Duodenal mucosa (tissue), 2 donors: Measurements from ENCODE around the gene PPP1R37.
"Not testable (repeated sequence)": the region's sequence is repeated elsewhere in the genome, so short reads cannot be mapped to it uniquely, and the experiment has no call there.

Source experiments
- H3K27ac ChIP-seq: one replicate; pipeline ENCODE4 v1.7.0; 2013; ENCODE audit warnings: low read depth, low read length
- H3K27me3 ChIP-seq, 2 donors: one replicate each; pipeline ENCODE4 v1.7.0; 2013; ENCODE audit warnings: low read length in 2 of 2, control low read depth in 1 of 2; ENCODE audit not compliant: insufficient read depth in 2 of 2, control insufficient read depth in 1 of 2
- H3K36me3 ChIP-seq, 2 donors: one replicate each; pipeline ENCODE4 v1.7.0; 2013; ENCODE audit warnings: low read length in 2 of 2, control low read depth in 1 of 2; ENCODE audit not compliant: insufficient read depth in 2 of 2, control insufficient read depth in 1 of 2
- H3K4me1 ChIP-seq, 2 donors: one replicate each; pipeline ENCODE4 v1.7.0; 2013; ENCODE audit warnings: low read length in 2 of 2, control low read depth in 1 of 2; ENCODE audit not compliant: insufficient read depth in 2 of 2, control insufficient read depth in 1 of 2
- H3K4me3 ChIP-seq, 2 donors: one replicate each; pipeline ENCODE4 v1.7.0; 2013; ENCODE audit warnings: low read length in 2 of 2, low read depth in 1 of 2
- H3K9ac ChIP-seq, 2 donors: one replicate each; pipeline ENCODE4 v1.7.0; 2013; ENCODE audit warnings: low read length in 2 of 2, low read depth in 1 of 2
- H3K9me3 ChIP-seq, 2 donors: one replicate each; pipeline ENCODE4 v1.7.0; 2013; ENCODE audit warnings: low read length in 2 of 2, control low read depth in 1 of 2; ENCODE audit not compliant: control insufficient read depth in 1 of 2

PPP1R37 gene

DNA sequence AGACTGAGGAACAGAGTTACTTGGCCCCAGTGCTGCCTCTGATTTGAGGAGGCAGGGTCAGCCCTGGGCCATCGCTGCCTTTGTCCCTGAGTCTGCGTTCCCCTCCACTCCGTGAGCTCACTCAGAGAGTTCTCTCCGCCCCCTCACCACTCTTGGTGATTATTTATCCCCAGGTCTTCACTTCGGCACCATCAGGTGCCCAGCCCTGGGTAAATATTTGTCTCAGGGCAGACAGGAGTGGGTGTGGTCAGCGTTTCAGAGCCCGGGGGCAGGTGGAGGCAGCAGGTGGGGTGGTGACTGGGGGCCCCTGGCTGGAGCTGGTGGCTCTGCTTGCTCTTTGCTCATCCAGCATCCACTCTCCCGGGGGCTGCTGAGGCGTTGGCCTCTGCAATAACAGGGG is 20.6 kb downstream of the PPP1R37 start:
- Histone ChIP-seq H3K36me3 (peaks cover 0 to 3% of the 10 kb centered on the region in 2 donors), H3K9me3 (no peaks in the 10 kb centered on the region), H3K27ac (peak overlapping the region; percentile 7), H3K9ac (peak overlapping the region; percentile 18 to 37), H3K27me3 (no peaks in the 10 kb centered on the region), H3K4me1 (peaks cover 46 to 48% of the 10 kb centered on the region in 2 donors), H3K4me3 (peak overlapping the region; percentile 8 to 20)

DNA sequence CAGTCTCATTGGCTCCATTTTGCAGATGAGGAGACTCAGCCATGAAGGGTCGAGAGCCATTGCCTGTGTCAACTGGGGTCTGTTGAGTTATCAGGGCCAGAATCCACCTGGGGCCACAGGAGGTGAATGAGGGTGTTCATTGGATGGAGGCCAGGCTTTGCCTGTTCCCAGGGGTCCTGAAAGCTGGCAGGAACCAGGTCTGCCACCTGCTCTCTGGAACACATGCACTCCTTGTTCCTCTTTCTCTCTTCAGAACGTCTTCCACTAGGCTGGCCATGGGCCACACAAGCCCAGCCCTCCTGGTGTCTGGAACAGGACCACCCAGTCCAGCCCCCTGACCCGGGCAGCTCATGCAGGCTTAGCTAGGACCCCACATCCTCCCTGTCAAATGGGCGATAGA is 21.1 kb downstream of the PPP1R37 start:
- H3K27me3 ChIP-seq, result no peaks in the 10 kb centered on the region
- peak overlapping the region in 1 of 2 donors; percentile 20 for H3K4me3 ChIP-seq
- H3K36me3 ChIP-seq, result peaks cover 0 to 3% of the 10 kb centered on the region in 2 donors
- H3K27ac ChIP-seq, result peak overlapping the region; percentile 7
- H3K4me1 ChIP-seq, result peaks cover 48 to 49% of the 10 kb centered on the region in 2 donors
- H3K9me3 ChIP-seq, result no peaks in the 10 kb centered on the region
- H3K9ac ChIP-seq, result no peak overlapping the region

DNA sequence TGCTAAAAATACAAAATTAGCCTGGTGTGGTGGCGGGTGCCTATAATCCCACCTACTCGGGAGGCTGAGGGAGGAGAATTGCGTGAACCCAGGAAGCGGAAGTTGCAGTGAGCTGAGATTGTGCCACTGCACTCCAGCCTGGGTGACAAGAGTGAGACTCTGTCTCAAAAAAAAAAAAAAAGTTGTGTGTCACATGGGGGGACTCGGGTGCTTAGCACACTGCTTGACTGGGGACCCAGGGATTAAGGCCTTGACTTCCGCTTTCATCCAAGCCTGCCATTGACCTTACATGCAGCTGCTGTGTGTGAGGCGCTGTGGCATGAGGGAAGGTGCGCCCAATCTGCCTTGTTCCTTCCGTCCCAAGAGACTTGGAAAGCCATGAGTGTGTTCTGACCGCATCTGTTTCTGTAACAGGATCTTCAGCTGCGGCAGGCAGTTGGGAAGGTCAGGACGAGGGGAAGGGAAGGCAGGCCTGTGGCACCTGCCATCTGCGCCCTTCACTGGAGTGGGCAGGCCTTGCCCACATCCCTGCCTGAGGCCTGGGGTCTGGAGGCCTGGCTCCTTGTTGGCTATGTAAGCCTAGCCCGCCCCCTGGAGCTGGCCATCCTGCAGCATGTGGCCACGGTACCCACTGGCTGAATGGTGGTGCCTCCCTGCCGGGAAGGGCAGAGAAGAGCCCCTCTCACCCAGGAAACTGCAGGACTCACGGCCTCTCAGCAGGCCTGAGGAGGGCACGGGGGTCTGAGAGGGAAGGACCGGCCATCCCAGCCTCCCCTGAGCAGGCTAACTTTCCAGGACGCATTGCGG is 23.0 kb downstream of the PPP1R37 start:
- Histone ChIP-seq H3K9me3 (no peaks in the 10 kb centered on the region), H3K36me3 (peaks cover 0 to 3% of the 10 kb centered on the region in 2 donors), H3K27me3 (no peaks in the 10 kb centered on the region), H3K4me1 (peaks cover 49 to 52% of the 10 kb centered on the region in 2 donors), H3K4me3 (no peak overlapping the region), H3K27ac (no peak overlapping the region), H3K9ac (no peak overlapping the region)

DNA sequence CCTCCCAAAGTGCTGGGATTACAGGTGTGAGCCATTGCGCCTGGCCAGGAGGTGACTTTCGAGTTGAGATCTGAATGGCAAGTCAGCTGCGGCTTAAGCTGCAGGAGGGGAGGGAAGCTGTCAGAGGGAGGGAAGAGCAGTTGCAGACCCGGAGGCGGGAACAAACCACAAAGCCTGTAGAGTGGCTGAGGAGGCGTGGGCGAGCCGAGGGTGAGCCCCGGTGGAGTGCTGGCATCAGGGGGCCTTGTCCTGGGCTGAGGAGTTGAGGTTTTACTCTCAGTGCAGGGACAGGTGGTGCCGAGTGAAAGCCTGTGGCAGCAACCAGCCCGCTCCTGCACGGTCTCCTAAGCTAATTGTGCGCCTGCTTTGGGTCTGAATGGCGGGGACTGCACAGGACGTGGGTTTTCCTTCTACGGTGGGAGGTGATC is 24.2 kb downstream of the PPP1R37 start:
- H3K4me1 ChIP-seq, result peaks cover 48 to 63% of the 10 kb centered on the region in 2 donors

DNA sequence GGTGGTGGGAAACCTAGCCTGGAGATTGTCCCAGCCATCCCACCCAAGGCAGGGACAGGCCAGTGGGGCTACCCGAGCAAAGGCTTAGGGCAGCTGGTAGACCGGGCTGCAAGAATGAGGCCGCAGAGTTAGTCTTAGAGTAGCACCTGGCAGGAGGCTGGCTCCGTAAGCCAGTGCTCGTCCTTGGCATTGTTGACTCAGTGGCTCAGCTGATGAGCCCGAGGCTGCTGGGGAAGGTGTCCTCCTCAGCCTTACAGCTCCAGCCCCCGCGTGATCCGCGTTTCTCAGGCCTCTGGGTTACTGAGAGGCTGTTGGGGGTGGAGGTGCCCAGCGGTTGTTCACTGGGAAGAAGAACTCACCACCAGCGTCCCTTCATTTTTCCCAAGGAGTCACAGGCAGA is 24.7 kb downstream of the PPP1R37 start:
- Histone ChIP-seq H3K27ac (no peak overlapping the region), H3K9me3 (no peaks in the 10 kb centered on the region), H3K4me1 (peaks cover 47 to 63% of the 10 kb centered on the region in 2 donors), H3K36me3 (no peaks in the 10 kb centered on the region), H3K27me3 (no peaks in the 10 kb centered on the region), H3K9ac (no peak overlapping the region), H3K4me3 (no peak overlapping the region)

More for the DNA sequence above, 24.2 kb downstream of the PPP1R37 start:
- Histone ChIP-seq H3K27me3 (no peaks in the 10 kb centered on the region), H3K9me3 (no peaks in the 10 kb centered on the region), H3K9ac (no peak overlapping the region), H3K4me3 (peak overlapping the region in 1 of 2 donors; percentile 28), H3K36me3 (peaks cover 0 to 2% of the 10 kb centered on the region in 2 donors), H3K27ac (no peak overlapping the region)

DNA sequence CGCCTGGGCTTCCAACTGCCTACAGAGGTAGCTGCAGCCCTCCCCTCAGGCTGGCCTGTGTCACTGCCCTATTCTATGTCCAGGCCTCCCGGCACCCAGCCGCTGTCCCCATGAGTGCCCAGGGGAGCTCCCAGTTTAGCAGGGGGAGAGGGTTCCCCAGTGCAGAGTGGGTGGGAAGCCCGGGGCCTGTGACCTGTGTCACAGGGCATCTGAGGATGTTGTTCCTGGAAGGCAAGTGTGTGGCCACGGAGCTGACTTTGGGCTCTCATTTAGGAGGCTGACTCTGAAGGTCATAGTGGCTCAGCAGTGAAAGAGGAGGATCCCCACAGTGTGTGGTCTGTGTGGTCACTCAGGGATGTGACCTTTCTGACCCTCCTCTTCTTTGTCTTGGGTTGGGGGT is 25.1 kb downstream of the PPP1R37 start:
- no peak overlapping the region for H3K4me3 ChIP-seq
- H3K9me3 ChIP-seq, result no peaks in the 10 kb centered on the region
- H3K36me3 ChIP-seq, result no peaks in the 10 kb centered on the region
- H3K27me3 ChIP-seq, result no peaks in the 10 kb centered on the region
- no peak overlapping the region for H3K27ac ChIP-seq
- peaks cover 43 to 60% of the 10 kb centered on the region in 2 donors for H3K4me1 ChIP-seq
- H3K9ac ChIP-seq, result no peak overlapping the region

DNA sequence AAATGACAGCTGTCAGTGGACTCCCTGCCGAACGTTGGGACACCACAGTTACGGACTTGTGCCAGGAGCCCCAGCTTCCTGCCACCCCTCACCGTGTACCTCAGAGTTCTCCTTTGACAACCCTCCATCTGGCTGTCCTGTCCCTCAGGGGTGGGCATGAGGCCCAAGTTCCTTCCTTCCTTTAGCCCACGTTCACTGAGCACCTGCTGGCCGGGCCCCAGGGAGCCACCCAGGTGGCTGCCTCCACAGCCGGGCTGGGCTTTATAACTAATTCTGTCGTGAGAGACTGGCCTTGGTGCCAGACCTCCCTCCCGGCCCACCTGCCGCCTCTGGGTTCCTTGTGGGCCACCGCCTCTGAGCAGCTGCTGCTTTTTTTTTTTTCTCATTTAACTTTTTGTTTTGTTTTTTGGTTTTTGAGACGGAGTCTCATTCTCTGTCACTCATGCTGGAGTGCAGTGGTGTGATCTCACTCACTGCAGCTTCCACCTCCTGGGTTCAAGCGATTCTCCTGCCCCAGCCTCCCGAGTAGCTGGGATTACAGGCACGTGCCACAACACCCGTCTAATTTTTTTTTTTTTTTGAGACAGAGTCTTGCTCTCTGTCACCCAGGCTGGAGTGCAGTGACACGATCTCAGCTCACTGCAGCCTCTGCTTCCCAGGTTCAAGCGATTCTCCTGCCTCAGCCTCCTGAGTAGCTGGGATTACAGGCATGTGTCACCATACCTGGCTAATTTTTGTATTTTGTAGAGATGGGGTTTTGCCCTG is 25.8 kb downstream of the PPP1R37 start:
- H3K27ac ChIP-seq, H3K9ac ChIP-seq, H3K9me3 ChIP-seq, H3K36me3 ChIP-seq, H3K4me3 ChIP-seq, H3K27me3 ChIP-seq: not testable (repeated sequence)
- H3K4me1 ChIP-seq, result peaks cover 36 to 53% of the 10 kb centered on the region in 2 donors

DNA sequence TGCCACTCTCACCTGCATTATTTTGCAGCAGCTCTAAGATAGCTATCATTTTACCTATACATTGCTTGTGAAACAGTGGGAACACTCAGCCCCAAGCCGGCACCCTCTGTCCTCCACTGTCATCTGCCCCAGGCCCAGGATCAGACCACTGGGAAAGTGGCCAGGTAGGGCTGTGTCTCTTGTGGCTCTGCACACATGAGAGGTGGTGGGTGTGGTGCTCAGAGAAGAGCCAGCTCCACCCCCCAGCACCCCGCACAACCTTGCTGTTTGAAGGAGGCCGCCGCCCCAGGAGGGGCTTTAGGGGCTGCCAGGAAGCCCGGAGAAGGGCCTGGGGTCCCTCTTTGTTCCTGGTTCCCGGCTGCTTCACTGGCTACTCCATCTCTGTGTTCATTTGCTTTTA is 26.6 kb downstream of the PPP1R37 start:
- Histone ChIP-seq H3K4me1 (peaks cover 30 to 46% of the 10 kb centered on the region in 2 donors), H3K27ac (no peak overlapping the region), H3K9me3 (no peaks in the 10 kb centered on the region), H3K27me3 (no peaks in the 10 kb centered on the region), H3K36me3 (no peaks in the 10 kb centered on the region), H3K9ac (no peak overlapping the region), H3K4me3 (no peak overlapping the region)

DNA sequence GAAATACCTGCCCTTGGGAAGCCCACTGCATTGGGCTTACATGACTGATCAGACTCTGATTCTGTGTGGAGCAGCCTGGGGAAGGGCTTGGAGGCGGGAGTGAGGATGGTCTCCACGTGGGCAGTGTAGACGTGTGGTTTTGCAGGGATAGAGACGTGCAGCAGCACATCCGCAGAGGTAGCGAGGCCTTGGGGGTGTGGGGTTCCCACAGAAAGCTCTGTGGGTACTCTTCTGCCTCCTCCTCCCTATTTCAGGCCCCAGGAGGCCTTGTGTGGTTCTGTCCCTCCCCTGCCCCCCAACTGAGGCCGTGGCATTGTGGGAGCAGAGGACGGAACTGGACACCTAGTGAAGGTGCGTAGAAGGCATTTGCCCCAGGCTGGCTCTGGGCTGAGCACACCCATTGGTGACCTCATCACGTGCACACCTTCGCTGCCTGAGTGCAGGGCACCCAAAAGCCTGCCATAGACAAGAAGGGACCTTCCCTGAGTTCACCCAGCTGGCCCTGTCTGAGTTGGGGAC is 28.9 kb downstream of the PPP1R37 start:
- Histone ChIP-seq H3K27ac (no peak overlapping the region), H3K4me1 (peaks cover 29 to 45% of the 10 kb centered on the region in 2 donors), H3K4me3 (no peak overlapping the region), H3K9ac (no peak overlapping the region), H3K9me3 (no peaks in the 10 kb centered on the region), H3K36me3 (peaks cover 0 to 4% of the 10 kb centered on the region in 2 donors), H3K27me3 (no peaks in the 10 kb centered on the region)

DNA sequence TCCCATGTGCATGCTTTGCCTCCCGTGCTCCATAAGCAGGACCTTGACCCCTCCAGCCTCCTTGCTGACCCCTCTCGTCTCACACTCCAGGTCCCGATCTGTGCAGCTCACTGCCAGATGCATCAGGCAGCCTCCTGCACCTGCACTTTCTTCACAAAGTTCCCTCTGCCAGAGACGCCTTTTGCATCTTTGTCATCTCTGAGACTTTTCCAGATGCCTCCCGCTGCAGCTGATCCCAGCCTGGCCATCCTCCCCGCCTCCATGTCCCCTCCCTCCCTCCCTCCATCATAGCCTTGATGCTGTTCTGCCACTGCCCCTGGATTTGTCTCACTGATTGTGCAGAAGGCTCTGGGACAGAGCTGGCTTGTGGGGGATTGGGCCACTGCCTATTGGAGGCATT is 29.9 kb downstream of the PPP1R37 start:
- Histone ChIP-seq H3K9ac (no peak overlapping the region), H3K36me3 (peaks cover 0 to 5% of the 10 kb centered on the region in 2 donors), H3K4me1 (peaks cover 20 to 37% of the 10 kb centered on the region in 2 donors), H3K9me3 (no peaks in the 10 kb centered on the region), H3K27me3 (no peaks in the 10 kb centered on the region), H3K4me3 (no peak overlapping the region), H3K27ac (no peak overlapping the region)
